SU-DHL-6 (cell line): Measurements from ENCODE around the gene STMN1.

Source experiments
- H2AFZ ChIP-seq: fragments of 200-600 bp; sonication (generic); 2 replicates; pipeline ENCODE4 v1.6.1; 2014; ENCODE audit warnings: low read depth, mild to moderate bottlenecking, moderate library complexity, mixed read lengths, antibody characterized with exemption, low read length; ENCODE audit not compliant: severe bottlenecking
- H3F3A ChIP-seq: fragments of 200-600 bp; shearing (Covaris generic); 2 replicates; pipeline ENCODE4 v1.6.0; 2016; ENCODE audit warnings: antibody characterized with exemption, mild to moderate bottlenecking; ENCODE audit not compliant: insufficient read depth
- H3K27ac ChIP-seq: fragments of 200-600 bp; sonication (generic); 2 replicates; pipeline ENCODE4 v1.5.1; 2016; ENCODE audit warnings: low read depth, mild to moderate bottlenecking, low read length, moderate library complexity, mixed read lengths
- H3K27me3 ChIP-seq: fragments of 200-600 bp; sonication (generic), shearing (Covaris generic); 2 replicates; pipeline ENCODE4 v1.6.0; 2014; ENCODE audit warnings: mild to moderate bottlenecking, low read length
- H3K36me3 ChIP-seq: fragments of 200-600 bp; sonication (generic); 2 replicates; pipeline ENCODE4 v1.6.1; 2014; ENCODE audit warnings: mild to moderate bottlenecking, low read length, mixed read lengths
- H3K4me2 ChIP-seq: fragments of 300-600, 200-600 bp; shearing (Covaris generic), sonication (generic); 2 replicates; pipeline ENCODE4 v1.6.0; 2014; ENCODE audit warnings: low read length, low read depth, mild to moderate bottlenecking; ENCODE audit not compliant: poor library complexity, severe bottlenecking
- H3K4me3 ChIP-seq: fragments of 200-600 bp; sonication (generic); 2 replicates; pipeline ENCODE4 v1.5.1; 2014; ENCODE audit warnings: antibody characterized with exemption, low read length, mild to moderate bottlenecking, mixed read lengths; ENCODE audit not compliant: insufficient read depth, poor library complexity, severe bottlenecking
- H3K79me2 ChIP-seq: fragments of 200-600 bp; sonication (generic); 2 replicates; pipeline ENCODE4 v1.6.1; 2014; ENCODE audit warnings: mild to moderate bottlenecking, low read length, moderate library complexity; ENCODE audit not compliant: insufficient read depth
- H3K9ac ChIP-seq: fragments of 200-600 bp; sonication (generic); 2 replicates; pipeline ENCODE4 v1.7.0; 2014; ENCODE audit warnings: mild to moderate bottlenecking, low read length
- H3K9me2 ChIP-seq: fragments of 200-600 bp; sonication (generic); replicated peaks from 2 replicates; pipeline ENCODE4 v1.6.1; 2014; ENCODE audit warnings: low read length; ENCODE audit not compliant: insufficient read depth
- H3K9me3 ChIP-seq: fragments of 200-600 bp; sonication (generic); 2 replicates; pipeline ENCODE4 v1.6.1; 2014; ENCODE audit warnings: low read length, mixed read lengths; ENCODE audit not compliant: insufficient read depth
- H4K20me1 ChIP-seq: fragments of 200-600 bp; sonication (generic); 2 replicates; pipeline ENCODE4 v1.6.1; 2014; ENCODE audit warnings: low read depth, mild to moderate bottlenecking, antibody characterized with exemption, low read length, moderate library complexity, mixed read lengths
- CTCF ChIP-seq: fragments of 200-600 bp; sonication (generic); IDR thresholded peaks from one replicate; pipeline ENCODE4 v1.5.1; 2017; ENCODE audit warnings: antibody characterized with exemption, mild to moderate bottlenecking, low read length, moderate library complexity; ENCODE audit not compliant: insufficient read depth, poor library complexity, severe bottlenecking
- EZH2phosphoT487 ChIP-seq: fragments of 200-600 bp; sonication (generic), shearing (Covaris generic); conservative IDR thresholded peaks from 2 replicates; pipeline ENCODE4 v1.6.1; 2018; ENCODE audit warnings: mild to moderate bottlenecking, antibody characterized with exemption, low read length, moderate library complexity, mixed read lengths

STMN1 gene

GRCh38 chr1:25885602-25886001 lies 20.6 kb downstream of the STMN1 start:
- H3K9me2 ChIP-seq, result no peaks in the 10 kb centered on the region
- no peaks in the 10 kb centered on the region for H3K27me3 ChIP-seq
- H3F3A ChIP-seq, result no peaks in the 10 kb centered on the region
- no peak overlapping the region for H2AFZ ChIP-seq
- TF ChIP-seq EZH2phosphoT487, result no peak
- TF ChIP-seq CTCF, result no peak
- no peaks in the 10 kb centered on the region for H3K9me3 ChIP-seq
- no peak overlapping the region for H3K4me2 ChIP-seq
- no peak overlapping the region for H3K9ac ChIP-seq
- no peak overlapping the region for H3K27ac ChIP-seq
- H4K20me1 ChIP-seq, result no peaks in the 10 kb centered on the region
- no peaks in the 10 kb centered on the region for H3K36me3 ChIP-seq
- H3K79me2 ChIP-seq, result no peaks in the 10 kb centered on the region
- H3K4me3 ChIP-seq, result no peak overlapping the region

GRCh38 chr1:25881266-25881665 lies 25.0 kb downstream of the STMN1 start:
- Histone ChIP-seq H3K79me2 (no peaks in the 10 kb centered on the region), H3K4me2 (no peak overlapping the region), H4K20me1 (no peaks in the 10 kb centered on the region), H3F3A (no peaks in the 10 kb centered on the region), H2AFZ (no peak overlapping the region), H3K27me3 (no peaks in the 10 kb centered on the region), H3K27ac (no peak overlapping the region), H3K9me3 (no peaks in the 10 kb centered on the region), H3K4me3 (no peak overlapping the region), H3K36me3 (no peaks in the 10 kb centered on the region), H3K9me2 (no peaks in the 10 kb centered on the region), H3K9ac (no peak overlapping the region)
- no peak for TF ChIP-seq CTCF
- TF ChIP-seq EZH2phosphoT487, result no peak

- no peaks in the 10 kb centered on the region for H3K9me2 ChIP-seq
- H3K9ac ChIP-seq, result no peak overlapping the region
- no peaks in the 10 kb centered on the region for H3K36me3 ChIP-seq
- TF ChIP-seq CTCF, result no peak
- TF ChIP-seq EZH2phosphoT487, result no peak
- no peak overlapping the region for H3K4me3 ChIP-seq
- H3K27me3 ChIP-seq, result no peaks in the 10 kb centered on the region
- H3K79me2 ChIP-seq, result no peaks in the 10 kb centered on the region
- H3K27ac ChIP-seq, result no peak overlapping the region
- no peak overlapping the region for H2AFZ ChIP-seq
- no peak overlapping the region for H3K4me2 ChIP-seq
- no peaks in the 10 kb centered on the region for H3F3A ChIP-seq
- no peaks in the 10 kb centered on the region for H3K9me3 ChIP-seq
- H4K20me1 ChIP-seq, result no peaks in the 10 kb centered on the region
Measured at GRCh38 chr1:25880518-25880917, 25.7 kb downstream of the STMN1 start.

DNA sequence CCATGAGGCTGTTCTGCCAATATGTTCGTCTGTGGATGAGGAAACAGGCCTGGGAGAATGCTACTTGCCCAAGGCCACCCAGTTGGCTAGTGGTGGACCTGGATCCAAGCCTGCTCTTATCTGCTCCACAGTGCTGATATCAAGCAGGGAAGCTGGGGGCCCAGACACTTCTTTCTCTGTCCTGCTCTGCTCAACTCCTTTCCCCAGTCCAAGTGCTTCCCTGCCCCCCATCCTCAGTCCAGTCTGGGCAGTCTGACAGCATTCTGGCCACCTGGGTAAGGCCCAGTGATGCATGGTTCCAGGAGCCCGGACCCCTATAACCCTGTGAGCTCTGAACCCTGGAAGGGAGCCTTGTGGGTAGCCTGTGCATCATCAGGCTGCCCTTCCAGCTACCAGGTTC lies 26.5 kb downstream of the STMN1 start:
- TF ChIP-seq CTCF, result no peak
- no peak for TF ChIP-seq EZH2phosphoT487
- Histone ChIP-seq H3K9me3 (no peaks in the 10 kb centered on the region), H3K4me2 (no peak overlapping the region), H3K27me3 (no peaks in the 10 kb centered on the region), H3K4me3 (no peak overlapping the region), H3K27ac (no peak overlapping the region), H3K9me2 (no peaks in the 10 kb centered on the region), H3K36me3 (no peaks in the 10 kb centered on the region), H3F3A (no peaks in the 10 kb centered on the region), H3K9ac (no peak overlapping the region), H4K20me1 (no peaks in the 10 kb centered on the region), H3K79me2 (no peaks in the 10 kb centered on the region), H2AFZ (no peak overlapping the region)
